K562 (cell line): ENCODE results near the gene DENND1A. TPM values are rescaled to one million over a fixed set of nuclear protein-coding genes. Genes with fewer than 3 reads are reported as not detected.

ENCODE experiments used
- BACH1 ChIP-seq: fragments of 200-800 bp; sonication (Bioruptor generic); IDR thresholded peaks from 2 replicates; pipeline ENCODE4 v1.6.1; 2016; ENCODE audit warnings: missing genetic modification characterization, missing compliant biosample characterization
- CHD4 ChIP-seq: fragments of 200-600 bp; sonication (generic); IDR thresholded peaks from 3 replicates; pipeline ENCODE4 v1.6.1; 2012; ENCODE audit warnings: low read depth, mild to moderate bottlenecking, mixed read lengths, low read length, inconsistent platforms; ENCODE audit not compliant: insufficient read depth, insufficient replicate concordance, poor library complexity, severe bottlenecking
- GTF2E2 ChIP-seq: fragments of 200-800 bp; sonication (Bioruptor generic); IDR thresholded peaks from 2 replicates; pipeline ENCODE4 v1.6.1; 2016; ENCODE audit warnings: missing genetic modification characterization, missing compliant biosample characterization
- HCFC1 ChIP-seq: IDR thresholded peaks from 2 replicates; pipeline ENCODE4 v1.6.1; 2012; ENCODE audit warnings: low read depth, low read length, improper control_type of control experiment
- KAT7 ChIP-seq: sonication (generic); formaldehyde crosslinking; IDR thresholded peaks from 2 replicates; pipeline ENCODE4 v1.8.0; 2022; ENCODE audit warnings: missing genetic modification reagents, mild to moderate bottlenecking, borderline replicate concordance
- MTA1 ChIP-seq: fragments of 450-650 bp; IDR thresholded peaks from 2 replicates; pipeline ENCODE4 v1.6.1; 2017; ENCODE audit warnings: borderline replicate concordance
- MYC ChIP-seq, 2 experiments: fragments of 250-450 bp in 1 of 2; sonication (Bioruptor Pico) in 1 of 2; IDR thresholded peaks; 2 replicates each; pipeline versions ENCODE4 v1.5.1 to v1.6.1; 2012 to 2021; ENCODE audit warnings: low read depth in 2 of 2, borderline replicate concordance in 1 of 2, improper control_type of control experiment in 1 of 2, low read length in 1 of 2, mild to moderate bottlenecking in 1 of 2, moderate library complexity in 1 of 2
- NR2C1 ChIP-seq, 2 experiments: fragments of 450-650 bp; IDR thresholded peaks; 2 replicates each; pipeline ENCODE4 v1.6.1; 2017; ENCODE audit warnings: mild to moderate bottlenecking in 2 of 2, antibody characterized with exemption in 1 of 2, inconsistent platforms in 1 of 2, missing compliant biosample characterization in 1 of 2, missing genetic modification characterization in 1 of 2
- NR2C2 ChIP-seq, 2 experiments: fragments of 200-800 bp in 1 of 2; sonication (Bioruptor generic) in 1 of 2; sonication (generic) in 1 of 2; formaldehyde crosslinking in 1 of 2; IDR thresholded peaks; 2 replicates each; pipeline versions ENCODE4 v1.6.1 to v1.8.0; 2016 to 2022; ENCODE audit warnings: mild to moderate bottlenecking in 1 of 2, missing compliant biosample characterization in 1 of 2, missing genetic modification characterization in 1 of 2, missing genetic modification reagents in 1 of 2
- PHF21A ChIP-seq: fragments of 450-650 bp; IDR thresholded peaks from 2 replicates; pipeline ENCODE4 v1.6.1; 2017; ENCODE audit warnings: low read depth, borderline replicate concordance
- RBM25 ChIP-seq: fragments of 200-400 bp; formaldehyde crosslinking; IDR thresholded peaks from 2 replicates; pipeline ENCODE4 v1.6.1; 2018; ENCODE audit warnings: low read length, low read depth, moderate library complexity; ENCODE audit not compliant: severe bottlenecking
- SPI1 ChIP-seq: IDR thresholded peaks from 2 replicates; pipeline ENCODE4 v1.6.1; 2011; ENCODE audit warnings: low read depth, low read length, control low read depth, borderline replicate concordance
- TCF7L2 ChIP-seq: fragments of 150-350 bp; IDR thresholded peaks from 2 replicates; pipeline ENCODE4 v1.6.1; 2016; ENCODE audit warnings: low read depth, mild to moderate bottlenecking, low read length, moderate library complexity
- ZNF239 ChIP-seq: fragments of 250-450 bp; sonication (Bioruptor Pico); IDR thresholded peaks from 2 replicates; pipeline ENCODE4 v1.4.0; 2020; ENCODE audit warnings: mild to moderate bottlenecking
- ZNF263 ChIP-seq: sonication (generic); formaldehyde crosslinking; IDR thresholded peaks from 2 replicates; pipeline ENCODE4 v1.8.0; 2022; ENCODE audit warnings: mild to moderate bottlenecking, missing genetic modification reagents, borderline replicate concordance
- ZNF3 ChIP-seq: fragments of 250-450 bp; sonication (Bioruptor Pico); IDR thresholded peaks from 2 replicates; pipeline ENCODE4 v1.5.0; 2021; ENCODE audit warnings: mild to moderate bottlenecking, moderate library complexity
- polyA plus RNA-seq, 8 experiments: library from polyadenylated mRNA; depleted of rRNA in 4 of 8; stranded (reverse) in 5 of 8; unstranded in 3 of 8; fragments of >200 nt; fragmentation: Nextera tagmentation in 2 of 8; fragmentation: Illumina TruSeq in 1 of 8; extraction: Ambion mirVana in 2 of 8; extraction: Trizol in 1 of 8; gene quantifications; 2 replicates each; pipeline versions ENCODE4 v1.2.1 to v1.2.3, GENCODE V29; 2011 to 2014; ENCODE audit warnings: inconsistent platforms in 1 of 8, missing spikeins in 1 of 8
- total RNA-seq, 7 experiments: library from RNA; depleted of rRNA in 6 of 7; stranded (reverse); fragments of >200 nt in 6 of 7; fragmentation: Illumina TruSeq in 2 of 7; extraction: Trizol in 2 of 7; gene quantifications; 2 replicates each; pipeline versions ENCODE4 v1.2.1 to v1.2.3, GENCODE V29; 2011 to 2021; ENCODE audit warnings: low replicate concordance in 1 of 7
- TF ChIP-seq, protein P1 (sequence below), 2 experiments: fragments of 150-350 bp in 1 of 2; IDR thresholded peaks; 2 replicates each; pipeline ENCODE4 v1.6.1; 2012 to 2016; ENCODE audit warnings: low read depth in 2 of 2, low read length in 2 of 2, mild to moderate bottlenecking in 1 of 2, moderate library complexity in 1 of 2
- TF ChIP-seq, protein P2 (sequence below): IDR thresholded peaks from 2 replicates; pipeline ENCODE4 v1.6.1; 2012; ENCODE audit warnings: low read depth, low read length, improper control_type of control experiment, borderline replicate concordance
- TF ChIP-seq, protein P3 (sequence below): IDR thresholded peaks from 3 replicates; pipeline ENCODE4 v1.6.1; 2011; ENCODE audit warnings: borderline replicate concordance, mild to moderate bottlenecking, moderate library complexity; ENCODE audit not compliant: insufficient read length; ENCODE audit errors: extremely low read depth

The DENND1A gene
- total and polyA plus RNA-seq, 9 of the 15 experiments (the other 6 are each of a cell fraction or from before 2014, with no cell fraction given): 7.6 to 29.5 (median 15.7) TPM

DNA sequence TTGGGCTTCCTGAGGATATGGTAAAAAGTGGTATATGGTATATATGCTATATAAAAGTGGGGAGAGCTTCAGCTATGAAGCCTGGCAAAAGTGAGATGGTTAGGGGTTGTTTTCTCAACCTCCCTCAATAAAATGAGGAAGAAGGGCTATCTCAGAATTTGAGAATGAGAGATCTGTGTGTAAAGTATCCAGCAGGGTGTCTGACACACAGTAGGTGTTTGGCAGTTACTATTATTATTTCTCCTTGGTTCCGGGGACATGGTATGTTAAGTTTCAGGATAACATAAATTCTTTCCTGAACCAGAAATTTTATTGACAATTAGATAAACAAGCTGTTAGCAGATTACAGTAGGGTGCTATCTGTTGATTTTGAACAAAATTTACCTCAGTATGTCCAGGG, 94.1 kb downstream of the DENND1A start (continued):
- TF ChIP-seq, protein P1, sequence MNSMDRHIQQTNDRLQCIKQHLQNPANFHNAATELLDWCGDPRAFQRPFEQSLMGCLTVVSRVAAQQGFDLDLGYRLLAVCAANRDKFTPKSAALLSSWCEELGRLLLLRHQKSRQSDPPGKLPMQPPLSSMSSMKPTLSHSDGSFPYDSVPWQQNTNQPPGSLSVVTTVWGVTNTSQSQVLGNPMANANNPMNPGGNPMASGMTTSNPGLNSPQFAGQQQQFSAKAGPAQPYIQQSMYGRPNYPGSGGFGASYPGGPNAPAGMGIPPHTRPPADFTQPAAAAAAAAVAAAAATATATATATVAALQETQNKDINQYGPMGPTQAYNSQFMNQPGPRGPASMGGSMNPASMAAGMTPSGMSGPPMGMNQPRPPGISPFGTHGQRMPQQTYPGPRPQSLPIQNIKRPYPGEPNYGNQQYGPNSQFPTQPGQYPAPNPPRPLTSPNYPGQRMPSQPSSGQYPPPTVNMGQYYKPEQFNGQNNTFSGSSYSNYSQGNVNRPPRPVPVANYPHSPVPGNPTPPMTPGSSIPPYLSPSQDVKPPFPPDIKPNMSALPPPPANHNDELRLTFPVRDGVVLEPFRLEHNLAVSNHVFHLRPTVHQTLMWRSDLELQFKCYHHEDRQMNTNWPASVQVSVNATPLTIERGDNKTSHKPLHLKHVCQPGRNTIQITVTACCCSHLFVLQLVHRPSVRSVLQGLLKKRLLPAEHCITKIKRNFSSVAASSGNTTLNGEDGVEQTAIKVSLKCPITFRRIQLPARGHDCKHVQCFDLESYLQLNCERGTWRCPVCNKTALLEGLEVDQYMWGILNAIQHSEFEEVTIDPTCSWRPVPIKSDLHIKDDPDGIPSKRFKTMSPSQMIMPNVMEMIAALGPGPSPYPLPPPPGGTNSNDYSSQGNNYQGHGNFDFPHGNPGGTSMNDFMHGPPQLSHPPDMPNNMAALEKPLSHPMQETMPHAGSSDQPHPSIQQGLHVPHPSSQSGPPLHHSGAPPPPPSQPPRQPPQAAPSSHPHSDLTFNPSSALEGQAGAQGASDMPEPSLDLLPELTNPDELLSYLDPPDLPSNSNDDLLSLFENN (IDR thresholded peaks at IDR 0.05; ENCODE audit: low read depth in 2 of 2, low read length in 2 of 2): no peak
- TF ChIP-seq SPI1 (no peak; the same call in 1 of the 2 replicates), MTA1 (no peak), RBM25 (no peak), CHD4 (no peak), NR2C2 (CRISPR knock-in tag; IDR thresholded peaks at IDR 0.05) (no peak), NR2C2 (tag; IDR thresholded peaks at IDR 0.05) (no peak), ZNF239 (CRISPR knock-in tag) (no peak), KAT7 (CRISPR knock-in tag) (no peak), PHF21A (no peak), ZNF3 (no peak), MYC (IDR thresholded peaks at IDR 0.05; ENCODE audit: low read depth, low read length) (no peak), MYC (CRISPR knock-in tag; IDR thresholded peaks at IDR 0.05; ENCODE audit: borderline replicate concordance, low read depth) (no peak), NR2C1 (IDR thresholded peaks at IDR 0.05) (no peak), NR2C1 (tag; IDR thresholded peaks at IDR 0.05) (no peak), TCF7L2 (no peak), ZNF263 (CRISPR knock-in tag) (no peak), GTF2E2 (tag) (peak; percentile 23; the same call in 1 of the 2 replicates), BACH1 (tag) (no peak), HCFC1 (no peak)
- TF ChIP-seq, protein P2, sequence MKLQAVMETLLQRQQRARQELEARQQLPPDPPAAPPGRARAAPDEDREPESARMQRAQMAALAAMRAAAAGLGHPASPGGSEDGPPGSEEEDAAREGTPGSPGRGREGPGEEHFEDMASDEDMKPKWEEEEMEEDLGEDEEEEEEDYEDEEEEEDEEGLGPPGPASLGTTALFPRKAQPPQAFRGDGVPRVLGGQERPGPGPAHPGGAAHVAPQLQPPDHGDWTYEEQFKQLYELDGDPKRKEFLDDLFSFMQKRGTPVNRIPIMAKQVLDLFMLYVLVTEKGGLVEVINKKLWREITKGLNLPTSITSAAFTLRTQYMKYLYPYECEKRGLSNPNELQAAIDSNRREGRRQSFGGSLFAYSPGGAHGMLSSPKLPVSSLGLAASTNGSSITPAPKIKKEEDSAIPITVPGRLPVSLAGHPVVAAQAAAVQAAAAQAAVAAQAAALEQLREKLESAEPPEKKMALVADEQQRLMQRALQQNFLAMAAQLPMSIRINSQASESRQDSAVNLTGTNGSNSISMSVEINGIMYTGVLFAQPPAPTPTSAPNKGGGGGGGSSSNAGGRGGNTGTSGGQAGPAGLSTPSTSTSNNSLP: 0 out of 2 replicates have a peak, but pooled peaks have one; percentile 37
- TF ChIP-seq, protein P3, sequence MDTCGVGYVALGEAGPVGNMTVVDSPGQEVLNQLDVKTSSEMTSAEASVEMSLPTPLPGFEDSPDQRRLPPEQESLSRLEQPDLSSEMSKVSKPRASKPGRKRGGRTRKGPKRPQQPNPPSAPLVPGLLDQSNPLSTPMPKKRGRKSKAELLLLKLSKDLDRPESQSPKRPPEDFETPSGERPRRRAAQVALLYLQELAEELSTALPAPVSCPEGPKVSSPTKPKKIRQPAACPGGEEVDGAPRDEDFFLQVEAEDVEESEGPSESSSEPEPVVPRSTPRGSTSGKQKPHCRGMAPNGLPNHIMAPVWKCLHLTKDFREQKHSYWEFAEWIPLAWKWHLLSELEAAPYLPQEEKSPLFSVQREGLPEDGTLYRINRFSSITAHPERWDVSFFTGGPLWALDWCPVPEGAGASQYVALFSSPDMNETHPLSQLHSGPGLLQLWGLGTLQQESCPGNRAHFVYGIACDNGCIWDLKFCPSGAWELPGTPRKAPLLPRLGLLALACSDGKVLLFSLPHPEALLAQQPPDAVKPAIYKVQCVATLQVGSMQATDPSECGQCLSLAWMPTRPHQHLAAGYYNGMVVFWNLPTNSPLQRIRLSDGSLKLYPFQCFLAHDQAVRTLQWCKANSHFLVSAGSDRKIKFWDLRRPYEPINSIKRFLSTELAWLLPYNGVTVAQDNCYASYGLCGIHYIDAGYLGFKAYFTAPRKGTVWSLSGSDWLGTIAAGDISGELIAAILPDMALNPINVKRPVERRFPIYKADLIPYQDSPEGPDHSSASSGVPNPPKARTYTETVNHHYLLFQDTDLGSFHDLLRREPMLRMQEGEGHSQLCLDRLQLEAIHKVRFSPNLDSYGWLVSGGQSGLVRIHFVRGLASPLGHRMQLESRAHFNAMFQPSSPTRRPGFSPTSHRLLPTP: no peak
